Measurements from ENCODE around the gene ITGB4. TPM values are rescaled to one million over a fixed set of nuclear protein-coding genes. Genes with fewer than 3 reads are reported as not detected.

ITGB4 gene
- total and polyA plus RNA-seq, 2 of the 13 experiments (the other 11 are each of a cell fraction or from before 2014, with no cell fraction given), result 6.9 to 14.5 TPM

- peaks cover 26 to 73% of the 10 kb centered on the region in 2 experiments for H3K36me3 ChIP-seq (replicated peaks in 1 of 2; ENCODE audit: control insufficient read depth in 1 of 2, insufficient read depth in 2 of 2, low read length in 2 of 2)
- DNase-seq (ENCODE audit: low spot score), result no peak
- in situ Hi-C loops (cut with HindIII; ENCODE audit: extremely low pct_ligation_motif_present, low pct_unique_long_range_greater_than_20kb), result no loop called here
- H2AFZ ChIP-seq (ENCODE audit: low read length), result no peak overlapping the region
- TF ChIP-seq ZBTB1 (CRISPR knock-in tag; IDR thresholded peaks at IDR 0.05; ENCODE audit: borderline replicate concordance), result no peak
- TF ChIP-seq NFATC3 (CRISPR knock-in tag; IDR thresholded peaks at IDR 0.05), result no peak
- TF ChIP-seq JUND (CRISPR knock-in tag; IDR thresholded peaks at IDR 0.05), result no peak
- TF ChIP-seq ZNF543 (CRISPR knock-in tag; IDR thresholded peaks at IDR 0.05), result no peak
- TF ChIP-seq ZNF143 (CRISPR knock-in tag; IDR thresholded peaks at IDR 0.05), result no peak
- TF ChIP-seq ZNF839 (CRISPR knock-in tag; IDR thresholded peaks at IDR 0.05; ENCODE audit: borderline replicate concordance), result no peak
- no peak for TF ChIP-seq ZNF138 (CRISPR knock-in tag; IDR thresholded peaks at IDR 0.05; ENCODE audit: low read depth)
- ChIA-PET CTCF (ENCODE audit: low intra/inter-chr PET ratio, low total read pairs) (no interaction called here), POLR2A (no interaction called here)
- no peak overlapping the region for H3K27ac ChIP-seq (ENCODE audit: extremely low read length, insufficient read depth, low read length)
- no peak overlapping the region for H3K4me3 ChIP-seq (replicated peaks in 1 of 3; ENCODE audit: insufficient read depth in 1 of 3, low read depth in 2 of 3, low read length in 3 of 3)
- intact Hi-C loops (cut with micrococcal nuclease; ENCODE audit: unreplicated experiment), result no loop called here
- no peak overlapping the region for H3K4me2 ChIP-seq (ENCODE audit: low read depth, low read length)
- H4K20me1 ChIP-seq (ENCODE audit: insufficient read depth, low read length), result no peaks in the 10 kb centered on the region; the same call in 1 of the 2 replicates
- no peaks in the 10 kb centered on the region for H3K27me3 ChIP-seq (ENCODE audit: control insufficient read depth in 1 of 2, insufficient read depth in 2 of 2, low read length in 2 of 2)
- H3K79me2 ChIP-seq (ENCODE audit: insufficient read depth, low read length), result peaks cover 56% of the 10 kb centered on the region
- WGBS (ENCODE audit: low lambda C conversion rate), result 95% methylated on average over 11 of the region's 11 CpGs
- no peaks in the 10 kb centered on the region for H3K9me3 ChIP-seq (ENCODE audit: low read length)
- no peak for ATAC-seq
- peaks cover 15% of the 10 kb centered on the region for H3K4me1 ChIP-seq (ENCODE audit: insufficient read depth, low read length)
- BruUV-seq (replicated peaks), result no TSS peak
- no peak overlapping the region for H3K9ac ChIP-seq (ENCODE audit: insufficient read depth, low read depth, low read length)
- FAIRE-seq, result no peak
Measured at GRCh38 chr17:75688209-75688825, 32.9 kb upstream of the ITGB4 start.

- H3K9me3 ChIP-seq (ENCODE audit: low read length), result no peaks in the 10 kb centered on the region
- ChIA-PET POLR2A (no interaction called here), CTCF (ENCODE audit: low intra/inter-chr PET ratio, low total read pairs) (no interaction called here)
- 98% methylated on average over 6 of the region's 6 CpGs for WGBS (ENCODE audit: low lambda C conversion rate)
- intact Hi-C loops (cut with micrococcal nuclease; ENCODE audit: unreplicated experiment) (no loop called here), in situ Hi-C loops (cut with HindIII; ENCODE audit: extremely low pct_ligation_motif_present, low pct_unique_long_range_greater_than_20kb) (no loop called here)
- no peak overlapping the region for H3K4me3 ChIP-seq (replicated peaks in 1 of 3; ENCODE audit: insufficient read depth in 1 of 3, low read depth in 2 of 3, low read length in 3 of 3)
- BruUV-seq (replicated peaks), result no TSS peak
- H3K79me2 ChIP-seq (ENCODE audit: insufficient read depth, low read length), result peaks cover 45% of the 10 kb centered on the region
- H3K27me3 ChIP-seq (ENCODE audit: control insufficient read depth in 1 of 2, insufficient read depth in 2 of 2, low read length in 2 of 2), result no peaks in the 10 kb centered on the region
- no peak overlapping the region for H3K9ac ChIP-seq (ENCODE audit: insufficient read depth, low read depth, low read length)
- no peak for ATAC-seq
- no peaks in the 10 kb centered on the region; the same call in 1 of the 2 replicates for H4K20me1 ChIP-seq (ENCODE audit: insufficient read depth, low read length)
- H3K4me2 ChIP-seq (ENCODE audit: low read depth, low read length), result no peak overlapping the region
- peaks cover 3% of the 10 kb centered on the region for H3K4me1 ChIP-seq (ENCODE audit: insufficient read depth, low read length)
- H3K36me3 ChIP-seq (replicated peaks in 1 of 2; ENCODE audit: control insufficient read depth in 1 of 2, insufficient read depth in 2 of 2, low read length in 2 of 2), result peaks cover 33 to 81% of the 10 kb centered on the region in 2 experiments
- FAIRE-seq, result no peak
- H2AFZ ChIP-seq (ENCODE audit: low read length), result no peak overlapping the region
- H3K27ac ChIP-seq (ENCODE audit: extremely low read length, insufficient read depth, low read length), result no peak overlapping the region
- DNase-seq (ENCODE audit: low spot score), result no peak
- TF ChIP-seq ADNP (CRISPR knock-in tag; IDR thresholded peaks at IDR 0.05), result no peak
- no peak for TF ChIP-seq SKIL (CRISPR knock-in tag; IDR thresholded peaks at IDR 0.05; ENCODE audit: borderline replicate concordance)
- TF ChIP-seq ZNF326 (CRISPR knock-in tag; IDR thresholded peaks at IDR 0.05; ENCODE audit: borderline replicate concordance), result no peak
- TF ChIP-seq TRAFD1 (CRISPR knock-in tag; IDR thresholded peaks at IDR 0.05; ENCODE audit: borderline replicate concordance), result no peak
- TF ChIP-seq U2AF2 (IDR thresholded peaks at IDR 0.05; ENCODE audit: low read depth, low read length), result no peak
- TF ChIP-seq ZBTB44 (CRISPR knock-in tag; IDR thresholded peaks at IDR 0.05), result no peak
- TF ChIP-seq MTA1 (CRISPR knock-in tag; IDR thresholded peaks at IDR 0.05; ENCODE audit: borderline replicate concordance), result no peak
Measured at GRCh38 chr17:75689441-75689873, 31.8 kb upstream of the ITGB4 start.
